Astrocyte (in vitro differentiated cells and primary cell): Measurements from ENCODE around the gene WNT3A. TPM values are rescaled to one million over a fixed set of nuclear protein-coding genes. Genes with fewer than 3 reads are reported as not detected.
A peak's percentile ranks its signal among the peaks of the same experiment; 100 is the strongest.

Experiments
- DNase-seq: peaks from one replicate; pipeline ENCODE4 v3.0.0-alpha.2; 2010; ENCODE audit warnings: low read depth
- FAIRE-seq: peaks from 2 replicates; lab custom pipeline; 2011; peaks lifted over from hg19 to GRCh38; lab: Jason Lieb, UNC
- H2AFZ ChIP-seq: 2 replicates; pipeline ENCODE4 v1.6.0; 2012; ENCODE audit warnings: low read depth, low read length, inconsistent platforms
- H3K27ac ChIP-seq: 2 replicates; pipeline ENCODE4 v1.5.1; 2011; ENCODE audit warnings: low read depth, low read length, inconsistent platforms
- H3K27me3 ChIP-seq: 2 replicates; pipeline ENCODE4 v1.6.0; 2011; ENCODE audit warnings: low read length, inconsistent platforms; ENCODE audit not compliant: insufficient read depth
- H3K36me3 ChIP-seq: 2 replicates; pipeline ENCODE4 v1.5.1; 2011; ENCODE audit warnings: low read length, inconsistent platforms; ENCODE audit not compliant: insufficient read depth
- H3K4me1 ChIP-seq: 2 replicates; pipeline ENCODE4 v1.5.1; 2011; ENCODE audit warnings: low read length, inconsistent platforms; ENCODE audit not compliant: insufficient read depth
- H3K4me2 ChIP-seq: 2 replicates; pipeline ENCODE4 v1.6.0; 2012; ENCODE audit warnings: low read length, inconsistent platforms
- H3K4me3 ChIP-seq: 2 replicates; pipeline ENCODE4 v1.5.1; 2011; ENCODE audit warnings: low read depth, mild to moderate bottlenecking, low read length, inconsistent platforms; ENCODE audit not compliant: insufficient read depth
- H3K79me2 ChIP-seq: 2 replicates; pipeline ENCODE4 v1.6.0; 2012; ENCODE audit warnings: mild to moderate bottlenecking, low read length, inconsistent platforms; ENCODE audit not compliant: insufficient read depth
- H3K9ac ChIP-seq: 2 replicates; pipeline ENCODE4 v1.6.0; 2012; ENCODE audit warnings: mild to moderate bottlenecking, low read length, inconsistent platforms
- H3K9me3 ChIP-seq: 2 replicates; pipeline ENCODE4 v1.5.1; 2012; ENCODE audit warnings: low read depth, mild to moderate bottlenecking, low read length, inconsistent platforms; ENCODE audit not compliant: insufficient read depth
- H4K20me1 ChIP-seq: 2 replicates; pipeline ENCODE4 v1.6.0; 2012; ENCODE audit warnings: low read length, inconsistent platforms; ENCODE audit not compliant: insufficient read depth
- H3K27ac Mint-ChIP-seq: one replicate; pipeline ENCODE4 v1.8.0; 2021; ENCODE audit warnings: mild to moderate bottlenecking, mixed read lengths; ENCODE audit not compliant: unreplicated experiment
- H3K27me3 Mint-ChIP-seq: one replicate; pipeline ENCODE4 v1.8.0; 2021; ENCODE audit warnings: low read depth, mixed read lengths; ENCODE audit not compliant: unreplicated experiment
- H3K36me3 Mint-ChIP-seq: one replicate; pipeline ENCODE4 v1.8.0; 2021; ENCODE audit warnings: low read depth, mixed read lengths; ENCODE audit not compliant: unreplicated experiment
- H3K4me1 Mint-ChIP-seq: one replicate; pipeline ENCODE4 v1.8.0; 2021; ENCODE audit warnings: low read depth, mixed read lengths; ENCODE audit not compliant: unreplicated experiment
- H3K4me3 Mint-ChIP-seq: one replicate; pipeline ENCODE4 v1.8.0; 2021; ENCODE audit warnings: mild to moderate bottlenecking, moderate library complexity, mixed read lengths; ENCODE audit not compliant: unreplicated experiment
- H3K9me3 Mint-ChIP-seq: one replicate; pipeline ENCODE4 v1.8.0; 2021; ENCODE audit warnings: mild to moderate bottlenecking, mixed read lengths; ENCODE audit not compliant: unreplicated experiment
- CTCF ChIP-seq: IDR thresholded peaks from 2 replicates; pipeline ENCODE4 v1.5.1; 2011; ENCODE audit warnings: low read depth, mild to moderate bottlenecking, inconsistent platforms, low read length, moderate library complexity; ENCODE audit not compliant: insufficient read depth
- EZH2 ChIP-seq: IDR thresholded peaks from 2 replicates; pipeline ENCODE4 v1.6.1; 2012; ENCODE audit warnings: mild to moderate bottlenecking, low read length, inconsistent platforms; ENCODE audit not compliant: insufficient read depth
- total RNA-seq: library from RNA; stranded (reverse); gene quantifications from 2 replicates; pipeline ENCODE4 v1.2.1, GENCODE V29; 2021

Gene WNT3A
- total RNA-seq, 1 donor from 2014 or later: not detected

GRCh38 chr1:228095938-228096337 lies 89.1 kb downstream of the WNT3A start:
- Histone ChIP-seq H3K4me2 (no peak overlapping the region), H3K27ac (no peak overlapping the region), H3K4me3 (no peak overlapping the region), H3K9me3 (peaks cover 10% of the 10 kb centered on the region), H2AFZ (no peak overlapping the region), H4K20me1 (peaks cover 100% of the 10 kb centered on the region), H3K27me3 (no peaks in the 10 kb centered on the region), H3K79me2 (peaks cover 100% of the 10 kb centered on the region), H3K9ac (no peak overlapping the region), H3K4me1 (no peaks in the 10 kb centered on the region), H3K36me3 (peaks cover 19% of the 10 kb centered on the region)
- no peaks in the 10 kb centered on the region for H3K27me3 Mint-ChIP-seq
- peaks cover 15% of the 10 kb centered on the region for H3K36me3 Mint-ChIP-seq
- peaks cover 3% of the 10 kb centered on the region for H3K9me3 Mint-ChIP-seq
- FAIRE-seq (no peak), DNase-seq (no peak)
- peak overlapping the region; percentile 24 for H3K4me3 Mint-ChIP-seq
- TF ChIP-seq EZH2: no peak
- H3K27ac Mint-ChIP-seq: peak overlapping the region; percentile 58
- H3K4me1 Mint-ChIP-seq: peaks cover 35% of the 10 kb centered on the region

- Mint-ChIP-seq H3K27ac (no peak overlapping the region), H3K9me3 (peaks cover 3% of the 10 kb centered on the region), H3K4me3 (no peak overlapping the region), H3K4me1 (peaks cover 33% of the 10 kb centered on the region), H3K36me3 (peaks cover 17% of the 10 kb centered on the region), H3K27me3 (no peaks in the 10 kb centered on the region)
- no peak for TF ChIP-seq CTCF
- no peak for TF ChIP-seq EZH2
- H4K20me1 ChIP-seq: peaks cover 100% of the 10 kb centered on the region
- H3K4me1 ChIP-seq: no peaks in the 10 kb centered on the region
- H2AFZ ChIP-seq: no peak overlapping the region
- DNase-seq (no peak), FAIRE-seq (no peak)
- H3K4me3 ChIP-seq: no peak overlapping the region
- no peak overlapping the region for H3K4me2 ChIP-seq
- no peak overlapping the region for H3K27ac ChIP-seq
- peaks cover 10% of the 10 kb centered on the region for H3K9me3 ChIP-seq
- peaks cover 99% of the 10 kb centered on the region for H3K79me2 ChIP-seq
- H3K9ac ChIP-seq: no peak overlapping the region
- no peaks in the 10 kb centered on the region for H3K27me3 ChIP-seq
- H3K36me3 ChIP-seq: peaks cover 16% of the 10 kb centered on the region
Observed at GRCh38 chr1:228096416-228097332, 89.9 kb downstream of the WNT3A start.

- no peak for FAIRE-seq
- H3K36me3 ChIP-seq: peaks cover 15% of the 10 kb centered on the region
- no peak for DNase-seq
- peaks cover 3% of the 10 kb centered on the region for H3K9me3 Mint-ChIP-seq
- no peak overlapping the region for H3K9ac ChIP-seq
- no peak for TF ChIP-seq EZH2
- no peak for TF ChIP-seq CTCF
- H3K79me2 ChIP-seq: peaks cover 99% of the 10 kb centered on the region
- no peaks in the 10 kb centered on the region for H3K4me1 ChIP-seq
- no peak overlapping the region for H3K27ac ChIP-seq
- no peak overlapping the region for H2AFZ ChIP-seq
- H4K20me1 ChIP-seq: peaks cover 95% of the 10 kb centered on the region
- H3K9me3 ChIP-seq: peaks cover 10% of the 10 kb centered on the region
- no peak overlapping the region for H3K4me3 Mint-ChIP-seq
- H3K27me3 Mint-ChIP-seq: no peaks in the 10 kb centered on the region
- H3K4me2 ChIP-seq: no peak overlapping the region
- H3K27ac Mint-ChIP-seq: no peak overlapping the region
- H3K27me3 ChIP-seq: no peaks in the 10 kb centered on the region
- H3K4me1 Mint-ChIP-seq: peaks cover 26% of the 10 kb centered on the region
- H3K4me3 ChIP-seq: no peak overlapping the region
- peaks cover 17% of the 10 kb centered on the region for H3K36me3 Mint-ChIP-seq
Observed at GRCh38 chr1:228097333-228098081, 90.7 kb downstream of the WNT3A start.
